ENCODE measurements around the gene FGF8. TPM values are rescaled to one million over a fixed set of nuclear protein-coding genes. Genes with fewer than 3 reads are reported as not detected.

FGF8 gene
- total RNA-seq, 3 donors from 2014 or later: not detected

DNA sequence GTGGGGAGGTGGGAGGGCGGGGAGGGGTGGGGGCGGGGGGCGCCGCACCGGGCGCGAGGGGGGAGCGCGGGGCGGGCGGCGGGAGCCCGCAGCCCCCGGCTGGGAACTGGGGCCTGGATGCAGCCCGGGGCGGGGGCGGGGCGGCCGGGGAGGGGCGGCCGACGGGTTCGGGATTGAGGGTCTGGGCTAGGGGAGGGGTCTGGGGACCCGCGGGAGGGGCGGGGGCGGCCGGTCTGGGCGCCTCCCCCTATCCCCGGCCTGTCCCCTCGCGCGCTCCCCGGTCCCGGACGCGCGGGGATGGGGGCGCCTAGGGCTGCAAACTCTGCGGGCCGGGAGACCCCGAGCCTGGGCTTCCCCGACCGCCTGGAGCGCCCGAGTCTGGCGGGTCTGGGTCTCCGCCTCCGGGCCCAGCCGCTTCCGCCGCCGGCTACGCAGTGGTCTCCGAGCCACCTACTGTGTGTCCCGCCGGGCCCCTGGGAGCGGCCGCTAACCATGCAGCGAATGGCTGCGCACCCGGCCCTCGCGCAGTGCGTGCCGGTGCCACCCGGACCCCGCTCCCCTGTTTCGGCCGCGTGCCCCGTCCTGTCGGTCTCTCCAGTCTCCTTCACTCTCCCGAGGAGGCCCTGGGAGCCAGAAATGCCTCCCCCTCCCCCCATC lies 375 bp upstream of the FGF8 start:
- H3K4me3 ChIP-seq: peak overlapping the region in 2 of 3 donors; percentile 37 to 63
- H3K4me1 ChIP-seq: peaks cover 3 to 7% of the 10 kb centered on the region in 2 donors
- DNase-seq (ENCODE audit: low spot score in 2 of 2): no peak
- no peak for TF ChIP-seq POLR2A (IDR thresholded peaks at IDR 0.05)
- no peak for TF ChIP-seq CTCF (IDR thresholded peaks at IDR 0.05)
- TF ChIP-seq POLR2AphosphoS5 (IDR thresholded peaks at IDR 0.05): no peak
- intact Hi-C loops (cut with DNase I; ENCODE audit: low total_unique reads): loop anchor here (10.0 kb wide), 1 partner anchor 171 kb away; no protein-coding TSS in a partner anchor
- peaks cover 10 to 65% of the 10 kb centered on the region in 2 donors for H3K27me3 ChIP-seq
- H3K36me3 ChIP-seq: no peaks in the 10 kb centered on the region
- no peak overlapping the region for H3K27ac ChIP-seq
- H3K9me3 ChIP-seq: no peaks in the 10 kb centered on the region

GRCh38 chr10:101774589-101775272 lies 1.2 kb downstream of the FGF8 start:
- Histone ChIP-seq H3K4me1 (peaks cover 3 to 7% of the 10 kb centered on the region in 2 donors), H3K27ac (no peak overlapping the region), H3K4me3 (peak overlapping the region in 1 of 3 donors; percentile 63), H3K27me3 (peaks cover 10 to 71% of the 10 kb centered on the region in 2 donors), H3K36me3 (no peaks in the 10 kb centered on the region), H3K9me3 (no peaks in the 10 kb centered on the region)
- DNase-seq (ENCODE audit: low spot score in 2 of 2): no peak
- TF ChIP-seq POLR2AphosphoS5 (IDR thresholded peaks at IDR 0.05) (no peak), CTCF (IDR thresholded peaks at IDR 0.05) (no peak)
- intact Hi-C loops (cut with DNase I; ENCODE audit: low total_unique reads): loop anchor here (10.0 kb wide), 1 partner anchor 170 kb away; no protein-coding TSS in a partner anchor

DNA sequence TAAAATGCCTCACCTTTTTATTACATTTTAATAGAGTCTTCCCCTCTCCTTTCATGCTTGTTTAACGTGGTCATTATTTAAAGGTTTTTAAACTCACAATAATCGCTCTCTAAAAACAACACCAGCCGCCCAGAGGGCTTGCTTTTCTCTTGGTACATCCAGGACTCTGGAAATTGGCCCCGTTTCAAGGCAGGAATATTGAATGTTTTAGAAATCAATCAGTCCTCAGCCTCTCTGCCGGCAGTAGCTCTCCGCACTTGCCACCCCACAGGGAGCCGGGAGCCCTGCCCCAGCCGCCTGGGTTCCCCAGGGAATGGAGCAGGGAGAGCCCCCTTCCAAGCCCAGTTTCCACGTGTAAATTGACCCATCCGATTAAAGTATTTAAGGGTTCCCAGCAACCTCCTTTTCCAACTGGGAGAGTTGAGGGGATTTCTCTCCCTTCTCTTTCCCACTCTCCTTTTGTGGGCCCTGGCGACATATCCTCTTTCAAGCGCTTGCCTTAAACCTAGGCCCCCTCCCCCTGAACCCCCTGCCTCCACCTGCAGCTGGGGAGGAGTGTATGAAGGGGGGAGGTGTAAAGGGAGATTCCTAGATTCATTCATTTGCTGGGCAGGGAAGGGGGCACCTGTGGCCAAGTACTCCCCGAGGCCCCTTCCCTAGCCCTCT lies 1.9 kb downstream of the FGF8 start:
- intact Hi-C loops (cut with DNase I; ENCODE audit: low total_unique reads): loop anchor here (10.0 kb wide), 1 partner anchor 169 kb away; no protein-coding TSS in a partner anchor
- peaks cover 3 to 7% of the 10 kb centered on the region in 2 donors for H3K4me1 ChIP-seq
- no peak for DNase-seq (ENCODE audit: low spot score in 2 of 2)
- no peaks in the 10 kb centered on the region for H3K9me3 ChIP-seq
- H3K27ac ChIP-seq: no peak overlapping the region
- peaks cover 10 to 66% of the 10 kb centered on the region in 2 donors for H3K27me3 ChIP-seq
- TF ChIP-seq POLR2A (IDR thresholded peaks at IDR 0.05) (no peak), CTCF (IDR thresholded peaks at IDR 0.05) (no peak), POLR2AphosphoS5 (IDR thresholded peaks at IDR 0.05) (no peak)
- H3K36me3 ChIP-seq: no peaks in the 10 kb centered on the region
- H3K4me3 ChIP-seq: no peak overlapping the region

GRCh38 chr10:101772895-101773761 lies 2.8 kb downstream of the FGF8 start:
- H3K4me1 ChIP-seq: peaks cover 3 to 7% of the 10 kb centered on the region in 2 donors
- H3K9me3 ChIP-seq: no peaks in the 10 kb centered on the region
- H3K27ac ChIP-seq: no peak overlapping the region
- no peak overlapping the region for H3K4me3 ChIP-seq
- no peaks in the 10 kb centered on the region for H3K36me3 ChIP-seq
- no peak for DNase-seq (ENCODE audit: low spot score in 2 of 2)
- TF ChIP-seq POLR2A (IDR thresholded peaks at IDR 0.05) (no peak), POLR2AphosphoS5 (IDR thresholded peaks at IDR 0.05) (no peak), CTCF (IDR thresholded peaks at IDR 0.05) (no peak)
- intact Hi-C loops (cut with DNase I; ENCODE audit: low total_unique reads): loop anchor here (10.0 kb wide), 1 partner anchor 168 kb away; no protein-coding TSS in a partner anchor
- H3K27me3 ChIP-seq: peaks cover 10 to 64% of the 10 kb centered on the region in 2 donors

Measured in breast epithelium (tissue), 4 donors.